Stimulated activated CD8-positive, alpha-beta memory T cell treated with anti-CD3 and anti-CD28 coated beads, Interleukin-12 subunit alpha, Interleukin-12 subunit beta, amount 100 ng/mL, for 24 hours (primary cell): Measurements from ENCODE around the gene ZNF394.

Experiments
- DNase-seq: peaks from one replicate; pipeline ENCODE4 v3.0.0-alpha.2; 2020; ENCODE audit errors: extremely low read depth

The ZNF394 gene

GRCh38 chr7:99493823-99494222 lies 6.3 kb downstream of the ZNF394 start:
- no peak for DNase-seq

- no peak for DNase-seq
These were observed 9.2 kb downstream of the ZNF394 start for GRCh38 chr7:99490878-99491277.

GRCh38 chr7:99489235-99489634 lies 10.8 kb downstream of the ZNF394 start:
- DNase-seq = no peak

- DNase-seq = no peak
These were observed 15.0 kb downstream of the ZNF394 start for GRCh38 chr7:99485094-99485493.

GRCh38 chr7:99478464-99479440 lies 21.3 kb downstream of the ZNF394 start:
- no peak for DNase-seq

- no peak for DNase-seq
These were observed 24.0 kb downstream of the ZNF394 start for GRCh38 chr7:99476107-99476506.

GRCh38 chr7:99473315-99473596 lies 26.8 kb downstream of the ZNF394 start:
- no peak for DNase-seq

GRCh38 chr7:99472561-99473314 lies 27.3 kb downstream of the ZNF394 start, which contains the start of gene ZNF789:
Gene ZNF789 (plus strand): TSS chr7:99472890. CDS start chr7:99476457, 3,567 bp downstream.
- DNase-seq = peak; percentile 98

- no peak for DNase-seq
These were observed 30.6 kb downstream of the ZNF394 start for GRCh38 chr7:99469381-99470065.

- DNase-seq = no peak
These were observed 31.7 kb downstream of the ZNF394 start for GRCh38 chr7:99468336-99468918.

GRCh38 chr7:99465421-99465768 lies 34.7 kb downstream of the ZNF394 start:
- no peak for DNase-seq

- DNase-seq = no peak
These were observed 38.9 kb downstream of the ZNF394 start for GRCh38 chr7:99461221-99461620.

GRCh38 chr7:99460651-99461050 lies 39.4 kb downstream of the ZNF394 start:
- no peak for DNase-seq

- DNase-seq = no peak
These were observed 41.0 kb downstream of the ZNF394 start for GRCh38 chr7:99459087-99459486.

- no peak for DNase-seq
These were observed 42.2 kb downstream of the ZNF394 start for GRCh38 chr7:99457650-99458493.

GRCh38 chr7:99457050-99457649 lies 42.9 kb downstream of the ZNF394 start:
- no peak for DNase-seq

- no peak for DNase-seq
These were observed 43.8 kb downstream of the ZNF394 start for GRCh38 chr7:99456288-99456687.

GRCh38 chr7:99455874-99456273 lies 44.2 kb downstream of the ZNF394 start:
- no peak for DNase-seq

- no peak for DNase-seq
These were observed 47.0 kb downstream of the ZNF394 start for GRCh38 chr7:99453105-99453504.

- no peak for DNase-seq
These were observed 47.5 kb downstream of the ZNF394 start for GRCh38 chr7:99452541-99452940.

- no peak for DNase-seq
These were observed 48.1 kb downstream of the ZNF394 start for GRCh38 chr7:99451936-99452335.
